ENCODE data around the gene PPP1R7.

The PPP1R7 gene

GRCh38 chr2:241139531-241140444, 10.5 kb upstream of the PPP1R7 start:
- Histone ChIP-seq H3K9me3 (ENCODE audit: control insufficient read depth, low read length) (no peaks in the 10 kb centered on the region), H3K27me3 (replicated peaks; ENCODE audit: control insufficient read depth, insufficient read depth, low read length, poor library complexity, severe bottlenecking) (no peaks in the 10 kb centered on the region), H3K4me1 (ENCODE audit: control insufficient read depth, insufficient read depth, low read length, poor library complexity, severe bottlenecking) (no peaks in the 10 kb centered on the region), H3K4me3 (ENCODE audit: insufficient read depth, low read depth, low read length, poor library complexity, severe bottlenecking) (no peak overlapping the region), H3K27ac (ENCODE audit: insufficient read depth, low read length, poor library complexity, severe bottlenecking) (no peak overlapping the region), H3K36me3 (ENCODE audit: control insufficient read depth, insufficient read depth, low read length) (peaks cover 49% of the 10 kb centered on the region)
- no peak for DNase-seq

GRCh38 chr2:241140445-241140840, 9.8 kb upstream of the PPP1R7 start:
- Histone ChIP-seq H3K9me3 (ENCODE audit: control insufficient read depth, low read length) (no peaks in the 10 kb centered on the region), H3K4me3 (ENCODE audit: insufficient read depth, low read depth, low read length, poor library complexity, severe bottlenecking) (no peak overlapping the region), H3K27me3 (replicated peaks; ENCODE audit: control insufficient read depth, insufficient read depth, low read length, poor library complexity, severe bottlenecking) (no peaks in the 10 kb centered on the region), H3K4me1 (ENCODE audit: control insufficient read depth, insufficient read depth, low read length, poor library complexity, severe bottlenecking) (no peaks in the 10 kb centered on the region), H3K36me3 (ENCODE audit: control insufficient read depth, insufficient read depth, low read length) (peaks cover 49% of the 10 kb centered on the region), H3K27ac (ENCODE audit: insufficient read depth, low read length, poor library complexity, severe bottlenecking) (no peak overlapping the region)
- no peak for DNase-seq

- Histone ChIP-seq H3K27ac (ENCODE audit: insufficient read depth, low read length, poor library complexity, severe bottlenecking) (no peak overlapping the region), H3K4me1 (ENCODE audit: control insufficient read depth, insufficient read depth, low read length, poor library complexity, severe bottlenecking) (no peaks in the 10 kb centered on the region), H3K36me3 (ENCODE audit: control insufficient read depth, insufficient read depth, low read length) (peaks cover 42% of the 10 kb centered on the region)
Measured at GRCh38 chr2:241141214-241141770, 9.0 kb upstream of the PPP1R7 start.

GRCh38 chr2:241142063-241142462, 8.2 kb upstream of the PPP1R7 start:
- H3K36me3 ChIP-seq (ENCODE audit: control insufficient read depth, insufficient read depth, low read length): peaks cover 35% of the 10 kb centered on the region
- no peaks in the 10 kb centered on the region for H3K27me3 ChIP-seq (replicated peaks; ENCODE audit: control insufficient read depth, insufficient read depth, low read length, poor library complexity, severe bottlenecking)
- H3K4me1 ChIP-seq (ENCODE audit: control insufficient read depth, insufficient read depth, low read length, poor library complexity, severe bottlenecking): no peaks in the 10 kb centered on the region
- DNase-seq: no peak
- no peak overlapping the region for H3K4me3 ChIP-seq (ENCODE audit: insufficient read depth, low read depth, low read length, poor library complexity, severe bottlenecking)
- no peaks in the 10 kb centered on the region for H3K9me3 ChIP-seq (ENCODE audit: control insufficient read depth, low read length)
- no peak overlapping the region for H3K27ac ChIP-seq (ENCODE audit: insufficient read depth, low read length, poor library complexity, severe bottlenecking)

More at GRCh38 chr2:241141214-241141770, 9.0 kb upstream of the PPP1R7 start:
- Histone ChIP-seq H3K27me3 (replicated peaks; ENCODE audit: control insufficient read depth, insufficient read depth, low read length, poor library complexity, severe bottlenecking) (no peaks in the 10 kb centered on the region), H3K4me3 (ENCODE audit: insufficient read depth, low read depth, low read length, poor library complexity, severe bottlenecking) (no peak overlapping the region), H3K9me3 (ENCODE audit: control insufficient read depth, low read length) (no peaks in the 10 kb centered on the region)
- DNase-seq: no peak

GRCh38 chr2:241142593-241142992, 7.7 kb upstream of the PPP1R7 start:
- Histone ChIP-seq H3K4me1 (ENCODE audit: control insufficient read depth, insufficient read depth, low read length, poor library complexity, severe bottlenecking) (no peaks in the 10 kb centered on the region), H3K27ac (ENCODE audit: insufficient read depth, low read length, poor library complexity, severe bottlenecking) (no peak overlapping the region), H3K9me3 (ENCODE audit: control insufficient read depth, low read length) (no peaks in the 10 kb centered on the region), H3K4me3 (ENCODE audit: insufficient read depth, low read depth, low read length, poor library complexity, severe bottlenecking) (no peak overlapping the region), H3K27me3 (replicated peaks; ENCODE audit: control insufficient read depth, insufficient read depth, low read length, poor library complexity, severe bottlenecking) (no peaks in the 10 kb centered on the region), H3K36me3 (ENCODE audit: control insufficient read depth, insufficient read depth, low read length) (peaks cover 30% of the 10 kb centered on the region)
- DNase-seq: no peak

- H3K9me3 ChIP-seq (ENCODE audit: control insufficient read depth, low read length): no peaks in the 10 kb centered on the region
- H3K36me3 ChIP-seq (ENCODE audit: control insufficient read depth, insufficient read depth, low read length): peaks cover 6% of the 10 kb centered on the region
- H3K4me1 ChIP-seq (ENCODE audit: control insufficient read depth, insufficient read depth, low read length, poor library complexity, severe bottlenecking): peaks cover 14% of the 10 kb centered on the region
- no peak overlapping the region for H3K27ac ChIP-seq (ENCODE audit: insufficient read depth, low read length, poor library complexity, severe bottlenecking)
- H3K27me3 ChIP-seq (replicated peaks; ENCODE audit: control insufficient read depth, insufficient read depth, low read length, poor library complexity, severe bottlenecking): no peaks in the 10 kb centered on the region
- H3K4me3 ChIP-seq (ENCODE audit: insufficient read depth, low read depth, low read length, poor library complexity, severe bottlenecking): no peak overlapping the region
- no peak for DNase-seq
Measured at GRCh38 chr2:241146286-241146685, 4.0 kb upstream of the PPP1R7 start.

- no peaks in the 10 kb centered on the region for H3K27me3 ChIP-seq (replicated peaks; ENCODE audit: control insufficient read depth, insufficient read depth, low read length, poor library complexity, severe bottlenecking)
- peaks cover 17% of the 10 kb centered on the region for H3K4me1 ChIP-seq (ENCODE audit: control insufficient read depth, insufficient read depth, low read length, poor library complexity, severe bottlenecking)
- no peak for DNase-seq
- no peaks in the 10 kb centered on the region for H3K9me3 ChIP-seq (ENCODE audit: control insufficient read depth, low read length)
- H3K27ac ChIP-seq (ENCODE audit: insufficient read depth, low read length, poor library complexity, severe bottlenecking): no peak overlapping the region
- H3K36me3 ChIP-seq (ENCODE audit: control insufficient read depth, insufficient read depth, low read length): peaks cover 4% of the 10 kb centered on the region
- H3K4me3 ChIP-seq (ENCODE audit: insufficient read depth, low read depth, low read length, poor library complexity, severe bottlenecking): no peak overlapping the region
Measured at GRCh38 chr2:241147336-241147735, 2.9 kb upstream of the PPP1R7 start.

GRCh38 chr2:241148239-241148638, 2.0 kb upstream of the PPP1R7 start:
- Histone ChIP-seq H3K27ac (ENCODE audit: insufficient read depth, low read length, poor library complexity, severe bottlenecking) (no peak overlapping the region), H3K4me3 (ENCODE audit: insufficient read depth, low read depth, low read length, poor library complexity, severe bottlenecking) (peak overlapping the region; percentile 92), H3K36me3 (ENCODE audit: control insufficient read depth, insufficient read depth, low read length) (no peaks in the 10 kb centered on the region)

GRCh38 chr2:241148891-241149674, 1.2 kb upstream of the PPP1R7 start, which contains the start of gene PASK:
Gene PASK (minus strand): TSS chr2:241149472. CDS start chr2:241143032, 6,440 bp downstream.
- Histone ChIP-seq H3K9me3 (ENCODE audit: control insufficient read depth, low read length) (no peaks in the 10 kb centered on the region), H3K27ac (ENCODE audit: insufficient read depth, low read length, poor library complexity, severe bottlenecking) (peak within 1 kb of the TSS; percentile 72), H3K27me3 (replicated peaks; ENCODE audit: control insufficient read depth, insufficient read depth, low read length, poor library complexity, severe bottlenecking) (no peaks in the 10 kb centered on the region), H3K4me3 (ENCODE audit: insufficient read depth, low read depth, low read length, poor library complexity, severe bottlenecking) (peak within 1 kb of the TSS; percentile 92), H3K36me3 (ENCODE audit: control insufficient read depth, insufficient read depth, low read length) (no peaks in the 10 kb centered on the region), H3K4me1 (ENCODE audit: control insufficient read depth, insufficient read depth, low read length, poor library complexity, severe bottlenecking) (peaks cover 17% of the 10 kb centered on the region)
- DNase-seq: peak; percentile 84 to 92 (median 89)

More at GRCh38 chr2:241148239-241148638, 2.0 kb upstream of the PPP1R7 start:
- H3K9me3 ChIP-seq (ENCODE audit: control insufficient read depth, low read length): no peaks in the 10 kb centered on the region
- H3K27me3 ChIP-seq (replicated peaks; ENCODE audit: control insufficient read depth, insufficient read depth, low read length, poor library complexity, severe bottlenecking): no peaks in the 10 kb centered on the region
- peaks cover 17% of the 10 kb centered on the region for H3K4me1 ChIP-seq (ENCODE audit: control insufficient read depth, insufficient read depth, low read length, poor library complexity, severe bottlenecking)
- no peak for DNase-seq

- Histone ChIP-seq H3K27me3 (replicated peaks; ENCODE audit: control insufficient read depth, insufficient read depth, low read length, poor library complexity, severe bottlenecking) (no peaks in the 10 kb centered on the region), H3K36me3 (ENCODE audit: control insufficient read depth, insufficient read depth, low read length) (no peaks in the 10 kb centered on the region), H3K27ac (ENCODE audit: insufficient read depth, low read length, poor library complexity, severe bottlenecking) (peak overlapping the region; percentile 72), H3K9me3 (ENCODE audit: control insufficient read depth, low read length) (no peaks in the 10 kb centered on the region), H3K4me1 (ENCODE audit: control insufficient read depth, insufficient read depth, low read length, poor library complexity, severe bottlenecking) (peaks cover 17% of the 10 kb centered on the region), H3K4me3 (ENCODE audit: insufficient read depth, low read depth, low read length, poor library complexity, severe bottlenecking) (peak overlapping the region; percentile 92)
- no peak for DNase-seq
Measured at GRCh38 chr2:241149675-241149924, 667 bp upstream of the PPP1R7 start.

All from effector memory CD4-positive, alpha-beta T cell (primary cell).